SJCRH30 (cell line): ENCODE measurements around the gene LCE2B. TPM values are rescaled to one million over a fixed set of nuclear protein-coding genes. Genes with fewer than 3 reads are reported as not detected.
"Not testable (repeated sequence)": the region's sequence is repeated elsewhere in the genome, so short reads cannot be mapped to it uniquely, and the experiment has no call there.

ENCODE experiments used
- DNase-seq, 2 experiments: peaks; one replicate each; pipeline ENCODE4 v3.0.0-alpha.2; 2015 to 2020
- H3K27ac ChIP-seq: fragments of 250-450 bp; sonication (Bioruptor Pico); 2 replicates; pipeline ENCODE4 v1.5.1; 2020; ENCODE audit warnings: mild to moderate bottlenecking, moderate library complexity
- H3K27me3 ChIP-seq: fragments of 250-450 bp; sonication (Bioruptor Pico); 2 replicates; pipeline ENCODE4 v1.5.1; 2020; ENCODE audit warnings: mild to moderate bottlenecking, moderate library complexity
- H3K36me3 ChIP-seq: fragments of 250-450 bp; sonication (Bioruptor Pico); 2 replicates; pipeline ENCODE4 v1.5.1; 2020; ENCODE audit warnings: mild to moderate bottlenecking, moderate library complexity
- H3K4me1 ChIP-seq: fragments of 250-450 bp; sonication (Bioruptor Pico); 2 replicates; pipeline ENCODE4 v1.5.1; 2020; ENCODE audit warnings: mild to moderate bottlenecking, moderate library complexity
- H3K4me3 ChIP-seq: fragments of 250-450 bp; sonication (Bioruptor Pico); 2 replicates; pipeline ENCODE4 v1.5.1; 2020; ENCODE audit warnings: mild to moderate bottlenecking, moderate library complexity
- H3K9me3 ChIP-seq: fragments of 250-450 bp; sonication (Bioruptor Pico); replicated peaks from 2 replicates; pipeline ENCODE4 v1.5.1; 2020; ENCODE audit warnings: mild to moderate bottlenecking, moderate library complexity
- total RNA-seq: library from RNA; depleted of rRNA; stranded (reverse); fragments of >200 nt; shearing (Covaris generic); gene quantifications from 2 replicates; pipeline ENCODE4 v1.2.3, GENCODE V29; 2014; rRNA removed

The LCE2B gene, protein sequence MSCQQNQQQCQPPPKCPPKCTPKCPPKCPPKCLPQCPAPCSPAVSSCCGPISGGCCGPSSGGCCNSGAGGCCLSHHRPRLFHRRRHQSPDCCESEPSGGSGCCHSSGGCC
- not detected in 2 replicates for total RNA-seq

DNA sequence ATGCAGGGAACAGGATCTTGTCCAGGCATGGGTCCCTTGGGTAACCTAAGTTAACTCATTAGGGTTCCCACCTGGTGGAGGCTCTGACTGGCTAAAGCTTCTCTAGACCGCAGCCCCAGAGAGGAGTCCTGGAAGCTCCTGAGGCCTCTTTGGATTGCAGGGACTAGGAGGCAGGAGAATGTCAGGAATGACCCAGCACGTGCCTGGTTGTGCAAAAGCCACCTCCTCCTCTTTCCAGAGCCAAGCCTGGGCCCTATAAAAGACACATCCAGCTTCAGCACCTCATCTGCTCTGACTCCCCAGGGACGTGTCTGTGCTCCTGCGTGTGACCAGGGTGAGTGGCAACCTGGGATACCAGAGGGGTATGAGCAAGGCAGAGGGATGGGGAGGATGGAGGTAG is at the start of gene LCE2B:
LCE2B (plus strand) TSS at position 301 of the 400 bp plus-strand sequence. CDS start 721 bp downstream, outside the sequence.
- not testable (repeated sequence) for DNase-seq, H3K9me3 ChIP-seq, H3K4me3 ChIP-seq, H3K27me3 ChIP-seq, H3K36me3 ChIP-seq, H3K27ac ChIP-seq, H3K4me1 ChIP-seq

DNA sequence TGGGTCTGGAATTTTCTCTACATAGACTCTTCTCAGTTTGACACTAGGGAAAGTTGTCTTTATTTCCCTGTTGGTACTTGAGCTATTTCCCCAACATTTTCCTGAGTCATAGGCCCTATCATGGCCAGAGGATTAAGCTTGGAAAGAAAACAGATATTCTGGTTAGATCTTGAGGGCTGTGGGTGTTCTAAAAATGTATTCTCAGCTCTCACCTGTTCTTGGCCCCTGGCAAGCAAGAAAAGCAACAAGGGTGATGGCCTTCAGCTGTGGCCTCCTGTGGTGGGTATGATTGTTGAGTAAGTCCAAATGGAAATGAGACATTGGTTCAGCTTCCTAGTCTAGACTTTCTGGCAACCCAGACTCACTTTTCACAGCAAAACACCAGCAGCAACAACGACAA is 45.6 kb upstream of the LCE2B start:
- no peak overlapping the region for H3K4me3 ChIP-seq
- peak in 1 of 2 experiments; percentile 10 for DNase-seq
- H3K4me1 ChIP-seq = no peaks in the 10 kb centered on the region
- no peaks in the 10 kb centered on the region for H3K27me3 ChIP-seq
- no peaks in the 10 kb centered on the region for H3K36me3 ChIP-seq
- no peak overlapping the region for H3K27ac ChIP-seq
- H3K9me3 ChIP-seq = no peaks in the 10 kb centered on the region

DNA sequence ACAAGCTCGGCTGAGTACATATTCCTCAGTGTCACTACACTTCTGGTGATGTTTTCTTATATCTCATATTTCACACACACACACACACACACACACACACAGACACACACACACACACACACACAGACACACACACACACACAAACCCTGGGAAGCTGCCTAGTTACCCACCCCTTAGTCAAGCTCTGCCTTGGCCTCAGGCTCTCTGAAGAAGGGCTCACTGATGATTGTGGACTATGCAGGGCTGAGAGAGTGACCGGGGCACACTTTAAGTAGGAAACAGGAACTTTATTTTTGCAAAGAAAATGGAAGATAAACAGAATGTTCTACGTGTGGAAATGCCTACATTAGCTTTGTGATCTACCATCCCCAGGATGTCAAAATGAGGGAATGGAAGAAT is 42.0 kb upstream of the LCE2B start:
- DNase-seq = no peak
- Histone ChIP-seq H3K36me3 (no peaks in the 10 kb centered on the region), H3K27me3 (no peaks in the 10 kb centered on the region), H3K9me3 (no peaks in the 10 kb centered on the region), H3K4me1 (no peaks in the 10 kb centered on the region), H3K27ac (no peak overlapping the region), H3K4me3 (no peak overlapping the region)

DNA sequence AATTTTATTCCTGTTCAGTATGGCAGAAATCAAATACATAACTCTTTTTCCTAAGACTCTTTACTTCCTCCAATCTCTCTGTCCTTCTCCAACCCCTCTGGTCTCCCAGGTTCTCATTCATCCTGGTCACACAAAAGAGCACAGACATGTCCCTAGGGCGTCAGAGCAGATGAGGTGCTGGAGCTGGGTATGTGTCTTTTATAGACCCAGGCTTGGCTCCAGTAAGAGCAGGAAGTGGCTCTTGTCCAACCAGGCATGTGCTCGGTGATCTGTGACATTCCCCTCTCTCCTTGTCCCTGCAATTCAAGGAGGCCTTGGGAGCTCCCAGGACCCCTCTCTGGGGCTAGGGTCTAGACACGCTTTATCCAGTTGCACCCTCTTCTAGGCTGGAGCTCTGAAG is 40.8 kb upstream of the LCE2B start:
- no peak overlapping the region for H3K4me3 ChIP-seq
- DNase-seq = no peak
- H3K9me3 ChIP-seq = no peaks in the 10 kb centered on the region
- no peaks in the 10 kb centered on the region for H3K27me3 ChIP-seq
- H3K4me1 ChIP-seq = no peaks in the 10 kb centered on the region
- H3K27ac ChIP-seq = no peak overlapping the region
- no peaks in the 10 kb centered on the region for H3K36me3 ChIP-seq

DNA sequence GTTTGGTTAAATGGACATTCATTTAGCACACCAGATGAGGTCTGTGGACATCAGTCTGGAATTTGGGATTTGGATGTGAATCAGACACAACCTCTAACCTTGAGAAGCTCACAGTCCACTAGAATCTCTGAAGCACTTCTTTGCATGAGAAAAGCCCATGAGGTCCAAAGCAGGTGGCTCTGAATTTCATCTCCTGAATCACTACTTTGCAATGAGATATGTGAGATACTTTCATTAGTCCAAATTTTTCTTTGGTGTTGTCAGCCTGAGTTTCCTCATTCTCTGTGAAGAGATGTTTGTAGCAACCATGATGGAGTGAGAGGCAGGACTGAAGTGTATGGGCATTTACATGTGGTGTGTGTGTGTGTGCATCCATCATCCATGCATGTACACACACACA is 39.3 kb upstream of the LCE2B start:
- H3K4me3 ChIP-seq = no peak overlapping the region
- H3K36me3 ChIP-seq = no peaks in the 10 kb centered on the region
- no peaks in the 10 kb centered on the region for H3K4me1 ChIP-seq
- no peak overlapping the region for H3K27ac ChIP-seq
- H3K9me3 ChIP-seq = no peaks in the 10 kb centered on the region
- H3K27me3 ChIP-seq = 0 out of 2 replicates have a peak, but pooled peaks cover 3% of the 10 kb centered on the region
- DNase-seq = no peak

DNA sequence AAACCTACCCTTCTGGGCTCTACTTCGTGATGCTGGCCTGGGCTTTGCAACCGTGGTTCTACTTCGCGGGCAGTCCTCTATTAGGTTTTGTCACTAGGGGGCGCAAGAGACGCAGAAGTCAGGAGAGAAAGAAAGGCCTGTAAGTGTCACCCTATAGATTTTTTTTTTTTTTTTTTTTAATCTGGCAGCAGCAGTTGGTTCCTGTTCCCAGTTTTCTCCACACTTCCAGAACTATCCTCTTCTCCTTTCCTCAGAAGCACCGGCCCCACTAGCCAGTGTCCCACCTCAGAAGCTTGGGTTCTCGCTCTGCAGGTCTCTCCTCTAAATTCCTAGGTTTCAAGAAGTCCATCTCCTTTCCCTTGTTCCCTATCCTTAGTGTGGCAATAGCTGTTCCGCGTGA is 31.8 kb upstream of the LCE2B start:
- Histone ChIP-seq H3K9me3 (no peaks in the 10 kb centered on the region), H3K4me1 (no peaks in the 10 kb centered on the region), H3K4me3 (no peak overlapping the region), H3K27ac (no peak overlapping the region), H3K27me3 (0 out of 2 replicates have a peak, but pooled peaks cover 3% of the 10 kb centered on the region), H3K36me3 (no peaks in the 10 kb centered on the region)
- DNase-seq = peak; percentile 49 to 76

DNA sequence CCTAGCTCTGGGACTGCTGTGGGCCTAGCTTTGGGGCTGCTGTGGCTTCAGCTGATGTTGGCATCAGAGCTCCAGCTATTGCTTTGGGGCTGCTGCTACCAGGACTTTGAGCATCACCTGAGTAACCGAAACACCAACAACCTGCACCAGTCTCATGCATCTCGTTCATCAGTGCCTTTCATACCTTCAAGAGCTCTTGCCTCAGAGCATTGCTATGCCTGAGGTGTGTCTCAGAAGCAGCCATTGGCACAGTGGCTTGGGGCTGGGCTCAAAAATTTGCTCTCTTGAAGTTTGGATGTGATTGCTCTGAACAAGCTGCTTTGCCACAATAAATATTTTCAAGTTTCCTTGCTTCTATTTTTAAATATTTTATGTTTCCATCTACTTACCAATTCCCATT is 29.5 kb upstream of the LCE2B start:
- no peak for DNase-seq
- Histone ChIP-seq H3K27ac (no peak overlapping the region), H3K27me3 (no peaks in the 10 kb centered on the region), H3K4me1 (no peaks in the 10 kb centered on the region), H3K4me3 (no peak overlapping the region), H3K36me3 (no peaks in the 10 kb centered on the region), H3K9me3 (no peaks in the 10 kb centered on the region)

DNA sequence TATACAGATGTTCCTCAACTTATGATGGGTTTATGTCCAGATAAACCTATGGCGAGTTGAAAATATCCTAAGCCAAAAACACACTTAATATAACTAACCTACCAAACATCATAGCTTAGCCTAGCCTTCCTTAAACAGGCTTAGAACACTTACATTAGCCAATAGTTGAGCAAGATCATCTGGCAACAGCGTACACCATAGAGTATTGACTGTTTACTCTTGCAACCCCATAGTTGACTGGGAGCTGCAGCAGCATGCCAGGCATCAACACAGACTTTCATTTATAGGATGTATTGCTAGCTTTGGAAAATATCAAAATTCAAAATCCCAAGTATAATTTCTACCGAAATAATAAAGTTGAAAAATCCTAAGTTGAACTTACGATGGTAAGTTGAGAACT is 28.2 kb upstream of the LCE2B start:
- no peak overlapping the region for H3K27ac ChIP-seq
- no peaks in the 10 kb centered on the region for H3K27me3 ChIP-seq
- H3K4me3 ChIP-seq = no peak overlapping the region

DNA sequence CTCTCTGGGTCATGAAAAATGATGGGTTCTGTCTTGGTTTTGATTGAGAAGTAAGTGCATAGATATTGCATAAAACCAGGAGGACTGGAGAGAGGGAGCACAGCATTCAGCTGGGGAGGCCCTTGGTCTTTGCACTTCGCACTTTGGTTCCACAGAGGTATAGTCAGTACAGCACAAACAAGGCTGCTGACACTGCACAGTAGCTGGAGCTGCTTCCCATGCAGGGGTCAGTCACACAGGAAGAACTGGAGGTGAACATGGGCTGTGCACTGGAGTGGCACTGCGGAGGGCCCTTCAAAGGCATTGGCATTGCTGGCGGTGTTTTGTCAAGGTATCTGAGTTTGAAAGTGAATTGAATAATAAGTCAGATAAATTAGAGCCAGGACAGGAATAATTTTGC is 27.3 kb upstream of the LCE2B start:
- Histone ChIP-seq H3K36me3 (no peaks in the 10 kb centered on the region), H3K27me3 (no peaks in the 10 kb centered on the region), H3K27ac (no peak overlapping the region), H3K4me3 (no peak overlapping the region), H3K9me3 (no peaks in the 10 kb centered on the region), H3K4me1 (no peaks in the 10 kb centered on the region)
- no peak for DNase-seq

More for the DNA sequence above, 28.2 kb upstream of the LCE2B start:
- H3K4me1 ChIP-seq = no peaks in the 10 kb centered on the region
- H3K36me3 ChIP-seq = no peaks in the 10 kb centered on the region
- no peak for DNase-seq
- no peaks in the 10 kb centered on the region for H3K9me3 ChIP-seq

DNA sequence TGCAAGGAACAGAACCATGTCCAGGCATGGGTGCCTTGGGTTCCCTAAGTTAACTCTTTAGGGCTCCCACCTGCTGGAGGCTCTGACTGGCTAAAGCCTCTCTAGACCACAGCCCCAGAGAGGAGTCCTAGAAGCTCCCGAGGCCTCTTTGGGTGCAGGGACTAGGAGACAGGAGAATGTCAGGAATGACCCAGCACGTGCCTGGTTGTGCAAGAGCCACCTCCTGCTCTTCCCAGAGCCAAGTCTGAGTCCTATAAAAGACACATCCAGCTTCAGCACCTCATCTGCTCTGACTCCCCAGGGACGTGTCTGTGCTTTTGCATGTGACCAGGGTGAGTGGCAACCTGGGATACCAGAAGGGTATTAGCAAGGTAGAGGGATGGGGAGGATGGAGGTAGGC is 22.8 kb upstream of the LCE2B start, which contains the start of gene LCE2D:
LCE2D (plus strand) TSS at position 283 of the 400 bp plus-strand sequence. CDS start 726 bp downstream, outside the sequence.
- no peaks in the 10 kb centered on the region for H3K36me3 ChIP-seq
- no peaks in the 10 kb centered on the region for H3K4me1 ChIP-seq
- H3K9me3 ChIP-seq = no peaks in the 10 kb centered on the region
- no peak within 1 kb of the TSS for H3K27ac ChIP-seq
- no peak within 1 kb of the TSS for H3K4me3 ChIP-seq
- DNase-seq = no peak
- no peaks in the 10 kb centered on the region for H3K27me3 ChIP-seq

DNA sequence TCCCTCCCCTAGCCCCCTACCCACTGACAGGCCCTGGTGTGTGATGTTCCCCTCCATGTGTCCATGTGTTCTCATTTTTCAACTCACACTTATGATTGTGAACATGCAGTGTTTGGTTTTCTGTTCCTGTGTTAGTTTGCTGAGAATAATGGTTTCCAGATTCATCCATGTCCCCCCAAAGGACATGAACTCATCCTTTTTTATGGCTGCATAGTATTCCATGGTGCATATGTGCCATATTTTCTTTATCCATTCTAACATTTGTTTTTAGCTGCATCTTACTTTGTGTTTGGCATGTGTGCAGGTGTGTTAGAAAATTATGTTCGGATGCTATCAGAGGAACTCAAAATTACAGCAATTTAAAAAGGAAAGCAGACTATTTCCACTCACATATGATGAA is 19.8 kb upstream of the LCE2B start:
- not testable (repeated sequence) for H3K4me1 ChIP-seq, H3K27me3 ChIP-seq, H3K4me3 ChIP-seq, H3K36me3 ChIP-seq, H3K27ac ChIP-seq, DNase-seq, H3K9me3 ChIP-seq

DNA sequence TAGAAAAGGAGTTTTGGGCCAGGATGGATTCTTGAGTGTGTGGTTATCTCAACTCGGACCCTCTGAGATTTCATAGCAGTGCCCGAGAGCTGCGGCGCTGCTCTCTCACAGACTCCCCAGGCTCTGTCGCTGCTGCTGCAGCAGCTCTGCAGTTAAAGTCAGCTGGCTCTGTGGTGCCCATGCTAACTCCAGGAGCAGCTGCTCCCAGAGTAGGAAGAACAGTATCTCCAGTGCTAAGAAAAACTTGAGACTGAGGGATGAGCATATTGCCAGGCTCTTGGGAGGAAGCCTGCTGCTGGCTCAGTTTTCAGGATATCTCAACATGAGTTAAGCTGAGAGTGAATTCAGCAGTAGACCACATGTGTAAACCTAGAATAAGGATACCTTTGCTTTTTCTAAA is 18.3 kb upstream of the LCE2B start:
- H3K4me1 ChIP-seq = no peaks in the 10 kb centered on the region
- H3K27me3 ChIP-seq = no peaks in the 10 kb centered on the region
- DNase-seq = no peak
- no peaks in the 10 kb centered on the region for H3K36me3 ChIP-seq
- H3K27ac ChIP-seq = no peak overlapping the region
- no peak overlapping the region for H3K4me3 ChIP-seq
- no peaks in the 10 kb centered on the region for H3K9me3 ChIP-seq

DNA sequence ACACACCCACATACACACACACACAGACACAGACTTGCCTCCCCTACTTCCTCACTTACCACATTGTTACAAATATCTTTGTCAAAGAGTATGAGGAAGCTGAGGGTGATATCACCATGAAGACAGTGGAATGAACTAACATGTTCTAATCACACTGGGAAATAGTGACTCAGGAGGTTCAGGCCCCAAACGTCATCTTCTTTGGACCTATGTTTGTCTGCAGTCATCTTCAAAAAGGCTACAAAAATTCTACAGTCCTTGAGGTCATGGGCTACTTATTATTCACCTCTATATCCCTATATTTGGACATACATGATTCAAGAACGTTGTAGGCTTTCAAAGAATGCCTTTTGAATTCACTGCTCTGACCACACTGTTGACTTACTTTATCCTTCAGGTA is 12.9 kb upstream of the LCE2B start:
- Histone ChIP-seq H3K27ac (no peak overlapping the region), H3K4me3 (no peak overlapping the region), H3K36me3 (no peaks in the 10 kb centered on the region), H3K27me3 (no peaks in the 10 kb centered on the region), H3K4me1 (no peaks in the 10 kb centered on the region), H3K9me3 (no peaks in the 10 kb centered on the region)
- DNase-seq = no peak

DNA sequence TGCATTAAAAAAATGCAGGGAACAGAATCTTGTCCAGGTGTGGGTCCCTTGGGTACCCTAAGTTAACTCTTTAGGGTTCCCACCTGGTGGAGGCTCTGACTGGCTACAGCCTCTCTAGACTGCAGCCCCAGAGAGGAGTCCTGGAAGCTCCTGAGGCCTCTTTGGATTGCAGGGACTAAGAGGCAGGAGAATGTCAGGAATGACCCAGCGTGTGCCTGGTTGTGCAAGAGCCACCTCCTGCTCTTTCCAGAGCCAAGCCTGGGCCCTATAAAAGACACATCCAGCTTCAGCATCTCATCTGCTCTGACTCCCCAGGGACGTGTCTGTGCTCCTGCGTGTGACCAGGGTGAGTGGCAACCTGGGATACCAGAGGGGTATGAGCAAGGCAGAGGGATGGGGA is 10.9 kb upstream of the LCE2B start, which contains the start of gene LCE2C:
LCE2C (plus strand) TSS at position 297 of the 400 bp plus-strand sequence. CDS start 737 bp downstream, outside the sequence.
- not testable (repeated sequence) for H3K9me3 ChIP-seq, H3K27ac ChIP-seq, H3K36me3 ChIP-seq, H3K27me3 ChIP-seq, DNase-seq, H3K4me3 ChIP-seq, H3K4me1 ChIP-seq

DNA sequence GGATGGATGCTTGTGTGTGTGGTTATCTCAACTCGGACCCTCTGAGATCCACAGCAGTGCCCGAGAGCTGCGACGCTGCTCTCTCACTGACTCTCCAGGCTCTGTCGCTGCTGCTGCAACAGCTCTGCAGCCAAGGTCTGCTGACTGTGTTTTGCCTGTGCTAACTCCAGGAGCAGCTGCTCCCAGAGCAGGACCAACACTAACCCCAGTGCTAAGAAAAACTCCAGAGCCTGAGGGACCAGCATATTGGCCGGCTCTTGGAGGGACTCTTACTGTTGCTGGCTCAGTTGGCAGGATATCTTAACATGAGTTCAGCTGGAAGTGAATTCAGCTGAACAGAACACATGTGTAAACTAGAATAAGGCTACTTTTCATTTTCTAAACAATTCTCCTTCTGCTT is 6.5 kb upstream of the LCE2B start:
- no peak for DNase-seq
- H3K36me3 ChIP-seq = no peaks in the 10 kb centered on the region
- no peaks in the 10 kb centered on the region for H3K27me3 ChIP-seq
- H3K9me3 ChIP-seq = no peaks in the 10 kb centered on the region
- no peaks in the 10 kb centered on the region for H3K4me1 ChIP-seq
- no peak overlapping the region for H3K27ac ChIP-seq
- H3K4me3 ChIP-seq = no peak overlapping the region

DNA sequence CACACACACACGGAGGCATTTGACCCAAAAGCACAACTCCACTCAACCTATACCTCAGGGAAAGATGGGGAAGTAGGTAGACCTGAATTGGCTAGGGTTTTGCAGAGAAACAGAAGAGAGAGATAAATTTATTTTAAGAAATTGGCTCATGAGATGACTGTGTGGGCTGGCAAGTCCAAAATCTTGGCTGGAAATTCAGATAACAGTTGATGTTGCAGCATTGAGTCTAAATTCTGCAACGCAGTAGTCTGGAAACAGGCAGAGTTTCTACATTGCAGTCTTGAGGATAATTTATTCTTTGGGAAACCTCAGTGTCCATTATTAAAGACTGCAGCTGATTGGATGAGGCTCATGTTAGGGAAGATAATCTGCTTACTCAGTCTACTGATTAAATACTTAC is 4.3 kb upstream of the LCE2B start:
- Histone ChIP-seq H3K27ac (no peak overlapping the region), H3K36me3 (no peaks in the 10 kb centered on the region), H3K4me3 (no peak overlapping the region), H3K4me1 (no peaks in the 10 kb centered on the region), H3K9me3 (no peaks in the 10 kb centered on the region), H3K27me3 (no peaks in the 10 kb centered on the region)
- DNase-seq = no peak
